GM10266 (cell line): ENCODE results near the gene INTS11.
A peak's percentile ranks its signal among the peaks of the same experiment; 100 is the strongest.

Source experiments
- DNase-seq: peaks from one replicate; pipeline ENCODE4 v3.0.0; 2012; ENCODE audit errors: extremely low spot score
- CTCF ChIP-seq: IDR thresholded peaks from 2 replicates; pipeline ENCODE4 v1.5.1; 2012; ENCODE audit warnings: mild to moderate bottlenecking, low read depth; ENCODE audit not compliant: control insufficient read depth, insufficient read depth; ENCODE audit errors: missing control alignments

Gene INTS11

GRCh38 chr1:1349256-1350012 lies 25.0 kb upstream of the INTS11 start, which contains the start of gene DVL1:
TSS of gene DVL1 (minus strand) at chr1:1349418. CDS start at chr1:1349065, 353 bp downstream.
- DNase-seq, result peak; percentile 98

GRCh38 chr1:1348420-1349255 lies 24.2 kb upstream of the INTS11 start:
- DNase-seq, result no peak
- no peak for TF ChIP-seq CTCF

More at GRCh38 chr1:1349256-1350012, 25.0 kb upstream of the INTS11 start, which contains the start of gene DVL1:
- TF ChIP-seq CTCF, result peak; percentile 74

GRCh38 chr1:1347663-1348419 lies 23.4 kb upstream of the INTS11 start:
- no peak for DNase-seq
- TF ChIP-seq CTCF, result no peak

GRCh38 chr1:1347026-1347595 lies 22.7 kb upstream of the INTS11 start:
- no peak for TF ChIP-seq CTCF

GRCh38 chr1:1346501-1346890 lies 22.0 kb upstream of the INTS11 start:
- no peak for TF ChIP-seq CTCF
- DNase-seq, result no peak

More at GRCh38 chr1:1347026-1347595, 22.7 kb upstream of the INTS11 start:
- no peak for DNase-seq

GRCh38 chr1:1345860-1346500 lies 21.5 kb upstream of the INTS11 start:
- DNase-seq, result no peak
- TF ChIP-seq CTCF, result no peak
